Astrocyte of the cerebellum (primary cell): ENCODE results near the gene RAB29.

Experiments
- DNase-seq: peaks from one replicate; pipeline ENCODE4 v3.0.0-alpha.2; 2011; ENCODE audit warnings: low read depth
- H3K4me3 ChIP-seq: 2 replicates; pipeline ENCODE4 v1.5.1; 2011; ENCODE audit warnings: mild to moderate bottlenecking, low read depth, low read length, moderate library complexity
- in situ Hi-C: cut with HindIII; loops from 2 replicates; pipeline ENCODE4 v1.10.0; 2017; ENCODE audit warnings: low sequenced_read_pairs
- TF ChIP-seq, protein P1 (sequence below): IDR thresholded peaks from 2 replicates; pipeline ENCODE4 v1.5.1; 2012; ENCODE audit warnings: low read length, low read depth, moderate library complexity, mild to moderate bottlenecking; ENCODE audit errors: missing control alignments

Gene RAB29

DNA sequence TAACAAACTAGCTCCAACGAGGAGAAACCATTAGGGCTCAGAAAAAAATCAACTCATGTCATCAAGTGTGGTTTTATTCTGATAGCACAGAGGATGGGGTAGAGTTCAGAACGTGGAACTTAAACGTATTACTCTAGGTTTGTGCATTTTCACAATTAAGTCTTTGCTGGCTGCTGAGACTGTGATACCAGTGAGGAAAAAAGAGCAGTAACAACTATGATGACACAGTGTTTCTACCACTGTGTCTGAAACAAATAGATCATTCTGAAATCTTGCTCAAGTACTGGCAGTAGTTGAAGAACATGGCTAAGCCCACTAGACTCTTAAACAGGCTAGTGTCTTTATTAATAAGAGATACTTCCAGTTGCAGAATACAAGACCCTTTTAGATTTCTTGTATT is 56.3 kb downstream of the RAB29 start:
- in situ Hi-C loops, result no loop called here
- TF ChIP-seq, protein P1, sequence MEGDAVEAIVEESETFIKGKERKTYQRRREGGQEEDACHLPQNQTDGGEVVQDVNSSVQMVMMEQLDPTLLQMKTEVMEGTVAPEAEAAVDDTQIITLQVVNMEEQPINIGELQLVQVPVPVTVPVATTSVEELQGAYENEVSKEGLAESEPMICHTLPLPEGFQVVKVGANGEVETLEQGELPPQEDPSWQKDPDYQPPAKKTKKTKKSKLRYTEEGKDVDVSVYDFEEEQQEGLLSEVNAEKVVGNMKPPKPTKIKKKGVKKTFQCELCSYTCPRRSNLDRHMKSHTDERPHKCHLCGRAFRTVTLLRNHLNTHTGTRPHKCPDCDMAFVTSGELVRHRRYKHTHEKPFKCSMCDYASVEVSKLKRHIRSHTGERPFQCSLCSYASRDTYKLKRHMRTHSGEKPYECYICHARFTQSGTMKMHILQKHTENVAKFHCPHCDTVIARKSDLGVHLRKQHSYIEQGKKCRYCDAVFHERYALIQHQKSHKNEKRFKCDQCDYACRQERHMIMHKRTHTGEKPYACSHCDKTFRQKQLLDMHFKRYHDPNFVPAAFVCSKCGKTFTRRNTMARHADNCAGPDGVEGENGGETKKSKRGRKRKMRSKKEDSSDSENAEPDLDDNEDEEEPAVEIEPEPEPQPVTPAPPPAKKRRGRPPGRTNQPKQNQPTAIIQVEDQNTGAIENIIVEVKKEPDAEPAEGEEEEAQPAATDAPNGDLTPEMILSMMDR, result no peak
- no peak for DNase-seq

More for the DNA sequence above, 56.3 kb downstream of the RAB29 start:
- H3K4me3 ChIP-seq, result no peak overlapping the region
